GM18858 (cell line): ENCODE measurements around the gene SYT2.
"Not testable (repeated sequence)": the region's sequence is repeated elsewhere in the genome, so short reads cannot be mapped to it uniquely, and the experiment has no call there.

Experiments used
- ATAC-seq: cut with Tn5 transposase; IDR thresholded peaks from one replicate; pipeline ENCODE4 v1.9.1; 2021; ENCODE audit not compliant: unreplicated experiment

SYT2 gene

DNA sequence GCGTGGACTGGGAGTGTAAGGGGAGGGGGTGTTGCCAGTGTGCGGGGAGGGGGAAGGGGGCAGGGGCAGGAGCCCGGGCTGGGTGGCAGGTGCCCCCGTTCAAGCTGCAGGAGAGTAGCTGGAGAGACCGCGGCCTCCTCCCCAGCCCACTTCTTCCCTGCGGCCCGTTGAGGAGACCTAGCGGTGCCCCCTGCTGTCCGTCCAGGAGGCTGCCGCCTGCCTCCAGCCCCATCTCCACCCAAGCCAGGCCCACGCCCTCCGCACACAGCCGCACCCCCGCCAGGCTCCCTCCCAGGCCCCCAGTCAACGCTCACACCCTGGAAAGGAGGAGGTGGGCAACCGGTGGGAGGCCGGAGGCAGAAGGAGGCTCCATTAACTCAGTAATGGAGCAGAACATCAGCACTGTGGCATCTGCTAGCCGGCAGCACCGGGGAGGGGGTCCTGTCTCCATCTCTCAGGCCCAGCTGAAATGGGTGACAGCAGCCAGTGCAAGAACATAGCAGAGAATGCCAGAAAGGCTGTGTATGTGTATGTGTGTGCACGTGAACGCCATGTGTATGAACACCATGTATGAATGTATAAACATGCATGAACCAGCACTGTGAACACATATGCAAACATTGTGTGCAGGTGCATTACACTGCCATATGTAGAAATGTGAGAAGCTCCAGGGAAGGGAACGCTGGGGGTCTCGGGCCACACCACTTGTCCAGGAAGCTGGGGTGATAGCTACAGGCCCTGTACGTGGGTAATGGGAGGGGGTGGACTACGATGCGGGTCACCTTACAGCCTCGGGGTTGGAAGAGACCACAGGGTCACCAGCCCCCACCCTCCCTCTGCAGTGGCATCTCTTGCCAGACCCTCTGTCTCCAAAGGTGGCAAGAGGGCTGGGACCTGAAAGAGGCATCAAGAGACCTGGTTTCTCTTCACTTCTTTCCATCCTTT is 84.6 kb downstream of the SYT2 start:
- ATAC-seq, result no peak

DNA sequence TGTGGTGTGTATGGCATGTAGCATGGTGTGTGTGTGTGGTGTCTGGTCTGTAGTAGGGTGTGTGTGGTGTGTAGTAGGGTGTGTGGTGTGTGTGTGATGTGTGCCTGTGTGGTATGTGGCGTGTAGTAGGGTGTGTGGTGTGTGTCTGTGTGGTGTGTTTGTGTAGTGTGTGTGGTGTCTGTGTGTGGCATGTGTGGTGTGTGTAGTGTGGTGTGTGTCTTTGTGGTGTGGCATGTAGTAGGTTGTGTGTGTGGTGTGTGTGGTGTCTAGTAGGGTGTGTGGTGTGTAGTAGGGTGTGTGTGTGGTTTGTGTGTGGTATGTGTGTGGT is 85.5 kb downstream of the SYT2 start:
- ATAC-seq, result no peak

DNA sequence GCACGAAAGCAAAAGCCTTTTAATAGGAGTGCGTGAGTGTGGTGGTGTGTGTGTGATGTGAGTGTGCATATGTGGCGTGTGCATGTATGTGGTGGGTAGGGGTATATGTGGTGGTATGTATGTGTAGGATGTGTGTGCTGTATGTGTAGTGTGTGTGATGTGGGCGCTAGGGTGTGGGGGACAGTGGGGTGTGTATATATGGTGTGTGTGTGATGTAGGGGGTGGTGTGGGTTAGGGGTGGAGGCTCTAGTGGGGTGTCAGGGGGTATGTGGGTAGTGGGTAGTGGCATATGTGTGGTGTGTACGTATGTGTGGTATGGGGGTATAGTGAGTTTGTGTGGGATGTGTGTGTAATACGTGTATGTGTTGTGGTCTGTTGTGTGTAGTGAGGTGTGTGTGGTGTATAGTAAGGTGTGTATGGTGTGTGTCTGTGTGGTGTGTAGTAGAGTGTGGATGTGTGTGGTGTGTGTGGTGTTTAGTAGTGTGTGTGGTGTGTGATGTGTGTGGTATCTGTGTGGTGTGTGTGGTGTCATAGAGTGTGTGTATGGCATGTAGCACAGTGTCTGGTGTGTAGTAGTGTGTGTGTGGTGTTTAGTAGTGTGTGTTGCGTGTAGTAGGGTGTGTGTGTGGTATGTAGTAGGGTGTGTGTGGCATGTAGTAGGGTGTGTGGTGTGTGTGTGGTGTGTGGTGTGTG is 86.0 kb downstream of the SYT2 start:
- ATAC-seq, result no peak

DNA sequence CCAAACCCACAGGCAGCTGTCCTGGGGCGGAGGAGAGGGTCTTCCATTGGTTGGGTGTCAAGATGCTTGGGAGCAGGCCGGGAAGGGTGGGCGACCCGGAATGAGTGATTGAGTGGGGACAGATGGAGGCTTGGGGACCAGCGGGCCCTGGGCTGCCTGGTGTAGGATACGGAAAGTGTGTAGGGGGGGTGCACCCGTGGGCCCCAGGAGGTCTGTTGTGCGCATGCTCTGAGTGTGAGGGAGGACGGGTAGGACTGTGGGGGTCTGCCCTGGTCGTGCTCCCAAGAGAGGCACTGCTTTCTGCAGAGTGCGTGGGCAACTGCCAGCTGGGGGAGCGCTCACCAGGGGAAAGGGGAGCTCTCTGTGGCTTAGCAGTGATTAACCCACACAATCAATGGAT is 86.8 kb downstream of the SYT2 start:
- not testable (repeated sequence) for ATAC-seq

DNA sequence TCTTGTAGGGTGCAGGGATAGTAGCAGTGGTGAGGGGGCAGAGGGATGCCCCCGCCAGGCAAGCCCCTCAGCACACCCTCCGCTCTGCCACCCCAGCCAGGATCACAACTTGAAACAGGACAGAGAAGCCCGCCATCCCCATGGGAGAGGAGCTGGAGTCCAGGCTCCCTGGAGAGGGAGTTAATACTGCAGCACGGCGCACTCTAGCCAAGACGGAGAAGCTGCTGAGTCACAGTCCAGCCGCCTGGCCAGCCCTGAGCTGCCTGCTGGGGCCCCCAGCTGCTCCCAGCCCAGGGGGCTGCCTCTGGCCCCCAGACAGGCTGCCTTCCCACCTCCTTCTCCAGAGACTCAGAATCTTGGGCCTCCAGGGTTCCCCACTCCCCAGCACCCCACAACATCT is 87.2 kb downstream of the SYT2 start:
- no peak for ATAC-seq

DNA sequence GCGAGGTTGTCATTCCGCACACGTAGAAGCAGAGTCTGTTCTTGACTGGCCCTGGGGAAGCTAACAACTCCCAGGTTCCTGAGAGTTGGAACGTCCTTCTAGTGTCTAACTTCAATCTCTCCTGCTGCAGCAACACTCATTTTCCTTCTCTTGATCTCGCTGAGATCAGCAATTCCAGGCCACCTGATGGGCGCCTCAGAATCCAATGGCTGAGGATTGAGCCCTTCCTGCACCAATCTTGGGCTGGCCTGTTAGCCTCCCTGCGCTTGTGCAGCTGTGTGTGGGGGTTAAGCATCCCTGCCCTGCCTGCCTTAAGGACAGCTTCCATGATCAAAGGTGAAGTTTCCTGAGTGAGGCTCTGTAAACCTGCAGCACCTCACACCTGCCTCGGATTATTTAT is 87.9 kb downstream of the SYT2 start:
- ATAC-seq, result no peak

DNA sequence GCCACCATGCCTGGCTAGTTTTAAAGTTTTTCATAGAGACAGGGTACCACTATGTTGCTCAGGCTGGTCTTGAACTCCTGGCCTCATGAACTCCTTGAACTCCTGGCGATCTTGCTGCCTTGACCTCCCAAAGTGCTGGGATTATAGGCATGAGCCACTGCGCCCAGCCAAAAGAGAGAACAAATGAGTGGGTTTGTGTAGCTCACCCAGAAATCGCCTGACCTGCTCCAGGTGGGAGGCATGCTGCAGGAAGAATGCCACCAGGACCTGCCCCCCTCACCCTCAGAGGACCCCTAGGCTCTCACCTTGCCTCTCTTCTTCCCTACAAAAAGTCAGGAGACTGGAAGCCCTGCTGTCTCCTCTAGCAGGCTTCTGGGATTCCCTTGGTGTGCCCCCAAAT is 88.8 kb downstream of the SYT2 start:
- ATAC-seq, result no peak

DNA sequence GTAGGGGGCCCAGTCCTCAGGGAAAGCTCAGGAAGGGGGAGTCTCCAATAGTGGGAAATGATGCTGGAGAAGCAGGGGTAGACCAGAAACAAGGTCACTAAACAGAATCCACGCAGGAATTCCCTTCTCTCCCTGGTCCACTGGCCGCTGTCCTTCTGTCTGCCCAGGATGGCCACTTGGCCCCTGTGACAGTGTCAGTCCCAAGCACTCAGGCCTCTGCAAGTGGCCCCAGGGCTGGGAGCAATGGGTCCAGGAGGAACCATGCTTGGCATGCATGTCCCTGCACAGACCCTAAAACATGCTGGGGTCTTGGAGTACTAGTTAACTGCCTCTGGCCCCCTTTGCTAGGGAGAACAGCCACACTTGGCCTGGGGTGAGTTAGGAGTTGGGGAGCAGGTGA is 90.2 kb downstream of the SYT2 start:
- not testable (repeated sequence) for ATAC-seq

DNA sequence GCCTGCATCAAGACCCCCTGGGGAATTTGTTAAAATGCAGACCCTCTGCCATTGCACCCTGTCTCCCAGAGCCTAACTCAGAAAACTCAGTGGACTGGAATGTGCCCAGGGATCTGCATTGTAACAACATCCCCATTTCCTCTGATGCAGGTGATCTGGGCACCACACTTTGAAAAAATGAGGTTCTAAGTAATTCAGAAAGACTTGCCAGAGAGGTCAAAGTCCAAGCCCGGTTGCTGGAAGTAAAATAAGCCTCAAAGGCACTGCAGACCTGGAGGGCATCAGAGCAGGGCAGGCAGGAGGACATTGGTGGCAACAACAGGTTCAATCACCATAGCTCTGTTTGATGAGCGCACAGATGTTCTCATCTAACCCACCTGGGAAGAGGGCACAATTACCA is 90.7 kb downstream of the SYT2 start:
- ATAC-seq, result no peak

DNA sequence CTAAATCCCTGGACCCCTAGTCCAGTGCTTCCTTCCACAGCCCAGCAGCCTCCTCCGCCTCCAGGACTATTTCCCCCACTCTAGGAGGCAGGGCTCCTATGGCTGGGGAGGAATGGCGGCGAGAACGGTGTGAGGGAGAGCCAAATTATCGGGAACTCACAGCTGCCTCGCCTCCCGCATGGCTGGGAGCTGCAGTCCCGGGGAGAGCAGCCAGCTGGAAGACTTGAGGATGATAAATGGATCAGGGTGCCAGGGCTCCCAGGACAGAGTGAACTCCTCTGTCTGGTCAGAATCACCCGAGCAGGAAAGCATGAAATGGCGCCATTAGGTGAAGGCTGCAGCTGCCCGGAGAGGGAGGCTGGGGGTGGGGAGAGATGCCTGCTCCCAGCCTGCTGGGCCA is 91.2 kb downstream of the SYT2 start:
- not testable (repeated sequence) for ATAC-seq

DNA sequence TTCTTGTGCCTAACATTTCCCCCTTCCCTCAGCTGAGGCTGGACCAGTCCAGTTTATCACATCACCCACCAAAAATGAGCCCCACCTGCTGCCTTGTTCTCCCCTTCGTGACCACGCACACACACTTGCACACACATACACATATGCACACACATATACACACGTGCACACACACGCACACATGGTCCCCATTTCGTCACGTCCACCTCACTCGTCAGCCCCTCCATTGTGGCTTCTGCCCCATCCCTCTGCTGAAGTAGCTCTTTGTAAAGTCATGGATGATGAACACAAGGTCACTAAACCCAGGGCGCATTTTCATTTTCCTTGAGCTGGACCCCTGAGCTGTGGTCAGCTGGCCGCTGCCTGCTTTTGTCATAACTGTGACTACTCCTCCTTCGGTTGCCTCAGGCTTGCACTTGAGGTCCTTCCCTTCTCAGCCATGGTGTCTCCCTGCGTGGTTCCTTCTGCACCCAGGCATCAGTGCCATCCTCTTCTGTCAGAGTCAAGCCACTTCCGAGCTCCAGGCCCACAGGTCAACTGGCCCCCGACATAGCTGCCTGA is 93.8 kb downstream of the SYT2 start:
- ATAC-seq, result no peak

DNA sequence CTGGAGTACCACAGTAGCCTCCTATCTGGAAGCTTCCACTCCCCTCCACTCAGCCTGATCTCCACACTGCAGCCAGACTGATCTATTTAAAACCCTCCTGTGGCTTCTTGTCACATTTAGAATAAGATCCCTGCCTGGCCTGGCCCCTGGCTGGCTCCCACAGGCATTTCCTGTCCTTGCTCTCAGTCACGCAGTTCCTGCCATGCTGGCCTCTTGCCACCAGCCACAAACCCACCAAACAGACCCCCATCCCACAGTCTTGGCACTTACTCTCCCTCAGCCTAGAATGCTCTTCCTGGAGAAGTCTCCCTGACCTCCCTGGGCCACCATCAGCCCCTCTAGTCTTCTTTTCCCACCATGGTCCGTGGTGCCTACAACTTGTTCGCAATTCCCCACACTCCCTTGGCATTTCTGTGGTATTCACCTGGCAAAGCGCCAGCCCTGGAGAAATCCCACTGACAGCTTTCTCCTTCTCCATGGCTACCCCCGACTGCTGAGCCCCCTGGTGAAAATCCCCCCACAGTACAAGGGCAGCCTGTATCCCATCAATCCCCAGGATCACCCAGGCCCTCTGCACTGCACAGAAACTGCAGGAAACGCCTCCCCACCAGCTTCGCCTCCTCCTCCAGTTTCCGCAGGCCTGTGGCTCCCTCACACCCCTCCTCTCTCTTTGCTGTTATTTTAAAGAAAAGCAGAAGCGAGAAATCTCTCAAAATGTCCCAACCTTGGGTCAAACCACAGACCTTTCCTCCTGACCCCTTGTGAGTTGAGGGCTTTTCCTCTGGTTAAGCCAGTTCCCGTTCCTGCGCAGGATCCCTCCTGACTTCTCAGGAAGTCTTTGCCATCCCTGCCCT is 94.5 kb downstream of the SYT2 start:
- no peak for ATAC-seq

DNA sequence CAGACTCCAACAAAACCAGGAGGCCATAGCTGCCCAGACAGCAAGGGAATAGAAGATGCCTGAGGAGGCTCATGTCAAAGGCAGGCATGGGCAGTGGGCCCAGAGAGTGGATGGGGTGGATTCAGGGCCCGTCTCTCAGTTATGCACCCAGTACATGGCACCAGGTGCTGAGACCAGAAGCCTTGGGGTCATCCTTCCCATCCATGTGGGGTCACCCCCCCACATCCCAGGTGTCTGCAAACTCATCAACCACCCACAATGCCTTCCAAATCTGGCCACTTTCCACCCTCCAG is 95.1 kb downstream of the SYT2 start:
- not testable (repeated sequence) for ATAC-seq

DNA sequence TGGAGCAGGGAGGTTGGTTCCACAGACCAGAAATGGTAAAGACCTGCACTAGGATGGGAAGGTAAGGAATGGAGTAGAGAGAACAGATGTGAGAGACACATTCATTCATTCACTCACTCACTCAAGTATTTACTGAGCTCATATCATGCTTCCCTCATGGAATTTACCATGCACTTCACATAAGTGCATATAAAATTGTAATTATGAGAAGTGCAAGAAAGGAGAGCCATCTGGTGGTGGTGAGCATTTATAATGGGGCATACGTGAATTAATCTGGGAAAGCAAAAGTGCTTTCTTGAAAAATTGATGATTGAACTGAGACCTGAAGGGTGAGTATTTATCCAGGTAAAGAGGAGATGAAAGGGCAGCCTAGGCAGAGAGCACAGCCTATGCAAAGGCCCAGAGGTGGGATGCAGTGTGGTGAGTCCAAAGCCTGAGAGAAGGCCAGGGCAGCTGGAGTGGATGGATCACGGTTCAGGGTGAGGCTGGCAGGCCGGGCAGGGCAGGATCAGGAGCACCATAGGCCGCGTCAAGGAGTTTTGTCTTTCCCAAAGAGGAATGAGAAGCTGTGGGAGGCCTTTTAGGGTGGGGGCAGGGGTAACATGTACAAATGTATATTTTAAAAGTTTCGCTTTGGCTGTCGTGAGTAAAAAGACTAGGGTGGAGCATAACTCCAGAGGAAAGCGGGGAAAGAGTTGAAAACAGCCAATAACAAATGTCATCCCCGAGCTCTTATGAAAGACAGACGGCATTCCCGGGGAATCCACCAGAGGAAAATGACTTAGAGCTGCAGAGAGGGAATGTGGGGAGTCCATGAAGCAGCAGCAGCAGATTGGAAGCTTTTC is 95.7 kb downstream of the SYT2 start:
- ATAC-seq, result not testable (repeated sequence)

DNA sequence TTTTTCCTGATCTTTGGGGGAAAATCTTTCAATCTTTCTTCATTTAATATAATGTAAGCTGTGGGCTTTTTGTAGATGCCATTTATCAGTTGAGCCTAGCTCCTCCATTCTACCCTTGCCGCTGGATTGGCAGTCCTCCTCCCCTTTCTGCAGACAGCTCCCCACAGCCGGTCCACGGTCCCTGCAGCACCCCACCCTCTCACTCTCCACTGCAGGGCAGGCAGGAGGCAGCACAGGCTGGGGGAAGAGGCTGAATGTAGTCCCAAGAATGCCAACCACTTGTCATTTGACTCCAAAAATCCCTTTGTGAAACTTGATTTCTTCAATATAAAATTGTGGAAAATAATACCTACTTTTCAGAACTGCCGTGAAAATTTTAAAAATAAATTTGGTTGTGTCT is 96.7 kb downstream of the SYT2 start:
- ATAC-seq, result no peak

DNA sequence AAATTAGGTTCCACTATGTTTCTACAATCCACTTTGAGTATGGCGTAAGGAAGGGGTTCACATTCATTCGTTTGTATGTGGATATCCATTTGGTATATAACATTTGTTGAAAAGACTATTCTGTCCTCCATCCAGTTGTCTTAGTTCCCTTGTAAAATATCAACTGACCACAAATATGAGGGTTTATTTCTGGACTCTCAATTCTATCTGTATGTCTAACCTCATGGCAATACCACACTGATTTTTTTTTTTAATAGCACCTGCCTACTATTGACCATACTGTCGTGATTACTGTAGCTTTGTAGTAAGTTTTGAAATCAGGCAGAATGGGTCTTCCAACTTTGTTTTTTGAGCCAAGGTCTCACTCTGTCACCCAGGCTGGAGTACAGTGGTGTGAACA is 98.2 kb downstream of the SYT2 start:
- not testable (repeated sequence) for ATAC-seq

DNA sequence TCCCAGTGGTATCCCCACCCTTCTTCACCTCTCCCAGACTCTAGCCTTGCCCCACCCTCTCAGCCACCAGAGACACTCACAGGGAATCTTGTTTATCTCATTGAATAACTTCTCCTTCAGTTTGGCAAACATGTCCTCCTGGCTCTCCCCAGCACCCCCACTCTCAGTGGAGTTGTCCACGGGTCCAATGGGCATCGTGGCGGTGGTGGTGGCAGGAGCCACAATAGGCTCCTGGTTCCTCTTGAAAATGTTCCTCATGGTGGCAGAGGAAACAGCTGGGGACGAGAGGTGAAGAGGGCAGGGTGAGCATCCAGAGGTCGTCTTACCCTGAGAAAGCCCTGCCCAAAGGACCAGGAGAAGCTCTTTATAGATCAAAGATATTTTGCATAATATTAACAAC is 104.7 kb downstream of the SYT2 start:
- no peak for ATAC-seq

DNA sequence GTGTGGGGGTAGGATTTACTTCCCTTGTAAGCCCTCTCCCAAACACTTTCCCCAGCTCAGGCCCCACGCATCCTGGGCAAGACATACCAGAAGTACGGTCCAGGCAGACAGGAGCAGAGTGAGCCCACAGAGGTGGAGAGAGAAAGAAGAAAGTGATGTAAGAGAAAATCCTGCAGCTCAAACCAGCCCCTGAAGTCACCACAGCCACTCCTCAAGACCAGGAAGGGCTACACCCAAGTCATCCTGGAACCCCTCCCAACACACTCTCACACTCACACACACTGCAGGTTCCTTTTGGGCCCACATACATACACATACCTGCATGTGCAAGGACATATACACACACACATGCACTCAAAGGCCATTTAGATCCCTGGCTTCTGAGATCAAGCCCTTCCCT is 106.8 kb downstream of the SYT2 start:
- ATAC-seq, result no peak

DNA sequence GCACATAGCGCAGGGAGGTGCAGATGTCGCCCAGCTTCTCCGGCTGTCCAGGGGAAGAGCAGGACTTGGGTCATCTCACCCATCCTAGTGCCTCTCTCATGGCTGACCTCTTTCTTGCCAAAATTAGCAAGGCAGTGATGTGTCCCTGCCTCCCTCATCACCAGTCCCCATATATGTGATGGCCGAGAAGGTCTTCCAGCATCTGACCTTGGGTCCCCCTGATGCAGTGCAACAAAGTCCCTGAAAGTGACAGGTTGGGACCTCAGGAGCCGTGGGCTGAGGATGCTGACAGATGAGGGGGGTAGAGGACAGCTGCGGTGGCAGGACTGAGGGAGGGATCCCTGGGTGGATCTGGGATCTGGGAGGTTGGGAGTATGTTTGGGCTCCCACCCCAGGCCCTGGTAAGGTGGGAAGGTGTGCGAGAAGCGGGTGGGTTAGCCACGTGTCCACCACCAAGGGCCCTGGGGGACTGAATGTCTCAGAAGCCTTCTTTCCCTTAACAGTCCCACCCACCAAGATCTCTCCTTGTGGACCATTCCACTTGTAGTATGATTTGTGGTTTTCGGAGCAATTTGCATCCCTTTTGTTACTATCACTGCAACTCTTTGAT is 109.7 kb downstream of the SYT2 start:
- ATAC-seq, result no peak
